C4-2B (cell line): ENCODE data around the gene RNF148.

Source experiments
- CTCF ChIP-seq: fragments of 450-650 bp; conservative IDR thresholded peaks from 2 replicates; pipeline ENCODE4 v1.5.1; 2017; ENCODE audit warnings: mild to moderate bottlenecking
- ZFX ChIP-seq: fragments of 450-650 bp; IDR thresholded peaks from 2 replicates; pipeline ENCODE4 v1.6.1; 2017

- TF ChIP-seq CTCF (no peak), ZFX (no peak)
Observed at GRCh38 chr7:122726881-122727280, 24.2 kb upstream of the RNF148 start.
